Measurements from ENCODE around the gene ELAPOR2. TPM values are rescaled to one million over a fixed set of nuclear protein-coding genes. Genes with fewer than 3 reads are reported as not detected.
"Not testable (repeated sequence)": the region's sequence is repeated elsewhere in the genome, so short reads cannot be mapped to it uniquely, and the experiment has no call there.

ELAPOR2 gene
- total and polyA plus RNA-seq, 2 donors (not counting 1 experiment from before 2014, with no cell fraction given) = 7.0 to 8.3 TPM

DNA sequence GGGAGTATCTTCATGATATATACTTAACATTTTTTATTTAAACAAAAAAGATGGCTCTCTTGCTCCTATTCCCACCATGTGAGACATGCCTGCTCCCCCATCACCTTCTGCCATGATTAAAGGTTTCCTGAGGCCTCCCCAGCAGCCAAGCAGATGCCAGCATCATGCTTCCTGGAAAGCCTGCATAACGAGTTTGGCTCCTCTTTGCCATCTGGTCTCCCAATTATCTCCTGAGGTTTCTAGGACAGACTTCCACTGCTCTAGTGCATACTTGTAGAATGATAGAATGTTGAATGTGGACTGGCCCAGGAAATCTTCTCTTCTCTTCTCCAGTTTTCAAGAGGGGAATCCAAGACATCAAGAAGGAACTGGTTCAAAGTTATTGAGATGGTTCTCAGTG is 45.9 kb upstream of the ELAPOR2 start:
- H3K9me3 ChIP-seq (ENCODE audit: control extremely low read depth in 1 of 3, control insufficient read depth in 2 of 3, insufficient read depth in 1 of 3, low read length in 2 of 3) = no peaks in the 10 kb centered on the region
- Mint-ChIP-seq H3K4me1 (no peaks in the 10 kb centered on the region), H3K9me3 (ENCODE audit: insufficient read depth) (no peaks in the 10 kb centered on the region), H3K27me3 (peaks cover 33% of the 10 kb centered on the region), H3K4me3 (no peak overlapping the region), H3K27ac (no peak overlapping the region)
- DNase-seq (no peak), ATAC-seq (ENCODE audit: low read depth) (no peak)
- H3K27ac ChIP-seq (ENCODE audit: low read length in 2 of 2) = no peak overlapping the region
- TF ChIP-seq, protein P1, sequence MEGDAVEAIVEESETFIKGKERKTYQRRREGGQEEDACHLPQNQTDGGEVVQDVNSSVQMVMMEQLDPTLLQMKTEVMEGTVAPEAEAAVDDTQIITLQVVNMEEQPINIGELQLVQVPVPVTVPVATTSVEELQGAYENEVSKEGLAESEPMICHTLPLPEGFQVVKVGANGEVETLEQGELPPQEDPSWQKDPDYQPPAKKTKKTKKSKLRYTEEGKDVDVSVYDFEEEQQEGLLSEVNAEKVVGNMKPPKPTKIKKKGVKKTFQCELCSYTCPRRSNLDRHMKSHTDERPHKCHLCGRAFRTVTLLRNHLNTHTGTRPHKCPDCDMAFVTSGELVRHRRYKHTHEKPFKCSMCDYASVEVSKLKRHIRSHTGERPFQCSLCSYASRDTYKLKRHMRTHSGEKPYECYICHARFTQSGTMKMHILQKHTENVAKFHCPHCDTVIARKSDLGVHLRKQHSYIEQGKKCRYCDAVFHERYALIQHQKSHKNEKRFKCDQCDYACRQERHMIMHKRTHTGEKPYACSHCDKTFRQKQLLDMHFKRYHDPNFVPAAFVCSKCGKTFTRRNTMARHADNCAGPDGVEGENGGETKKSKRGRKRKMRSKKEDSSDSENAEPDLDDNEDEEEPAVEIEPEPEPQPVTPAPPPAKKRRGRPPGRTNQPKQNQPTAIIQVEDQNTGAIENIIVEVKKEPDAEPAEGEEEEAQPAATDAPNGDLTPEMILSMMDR (IDR thresholded peaks at IDR 0.05) = no peak
- TF ChIP-seq EZH2 (IDR thresholded peaks at IDR 0.05; ENCODE audit: borderline replicate concordance, insufficient read depth, low read depth, low read length, poor library complexity, severe bottlenecking) = no peak
- H2AFZ ChIP-seq (ENCODE audit: insufficient read depth, low read depth, low read length, poor library complexity, severe bottlenecking) = no peak overlapping the region
- H3K9ac ChIP-seq (ENCODE audit: low read length) = no peak overlapping the region
- WGBS (ENCODE audit: insufficient coverage) = no CpG with 5 or more reads among the region's 1 CpG
- H3K36me3 ChIP-seq (replicated peaks in 1 of 2; ENCODE audit: control extremely low read depth in 1 of 2, control insufficient read depth in 1 of 2, extremely low read depth in 1 of 2, insufficient read depth in 2 of 2, low read length in 1 of 2) = no peaks in the 10 kb centered on the region
- H3K79me2 ChIP-seq (ENCODE audit: control insufficient read depth, insufficient read depth, low read length) = no peaks in the 10 kb centered on the region
- H3K4me3 ChIP-seq (ENCODE audit: control extremely low read depth in 1 of 5, extremely low read depth in 1 of 5, insufficient read depth in 1 of 5, low read depth in 2 of 5, low read length in 4 of 5) = no peak overlapping the region
- H3K27me3 ChIP-seq (replicated peaks in 1 of 4; ENCODE audit: control extremely low read depth in 1 of 4, control insufficient read depth in 3 of 4, insufficient read depth in 4 of 4, low read length in 3 of 4) = peaks cover 0 to 5% (median 2%) of the 10 kb centered on the region in 4 experiments
- H3K4me2 ChIP-seq (replicated peaks; ENCODE audit: low read depth, low read length, poor library complexity, severe bottlenecking) = no peak overlapping the region
- intact Hi-C loops (cut with micrococcal nuclease) = no loop called here
- H3K4me1 ChIP-seq (ENCODE audit: control insufficient read depth in 2 of 2, insufficient read depth in 2 of 2, low read length in 2 of 2) = no peaks in the 10 kb centered on the region
- POLR2A ChIA-PET = interaction anchor here (0.6 kb wide), 1 partner anchor 85 kb away, joined by 4 read pairs; no protein-coding TSS in a partner anchor
- H4K20me1 ChIP-seq (ENCODE audit: control insufficient read depth, insufficient read depth, low read length, poor library complexity, severe bottlenecking) = no peaks in the 10 kb centered on the region
- CTCF ChIA-PET = no interaction called here

DNA sequence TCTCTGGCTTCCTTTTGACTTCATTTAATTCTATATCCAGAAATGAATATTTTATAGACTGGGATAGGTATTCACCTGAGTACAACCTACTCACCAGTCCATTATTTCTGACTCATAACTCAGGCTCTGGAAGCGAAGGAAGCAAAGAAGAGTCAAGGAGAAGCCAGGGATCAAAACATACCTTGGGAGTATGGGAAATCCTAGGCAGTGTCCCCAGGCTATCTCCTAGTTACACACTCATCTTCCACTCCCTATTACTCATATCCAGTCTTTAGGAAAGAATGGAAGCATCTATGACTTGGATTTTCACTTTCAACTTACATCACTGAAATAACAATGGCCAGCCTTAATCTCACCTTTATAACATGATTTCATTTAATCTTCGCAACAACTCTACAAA is 40.9 kb upstream of the ELAPOR2 start:
- Histone ChIP-seq H3K27me3 (replicated peaks in 1 of 4; ENCODE audit: control extremely low read depth in 1 of 4, control insufficient read depth in 3 of 4, insufficient read depth in 4 of 4, low read length in 3 of 4) (peaks cover 0 to 4% (median 2%) of the 10 kb centered on the region in 4 experiments), H3K79me2 (ENCODE audit: control insufficient read depth, insufficient read depth, low read length) (no peaks in the 10 kb centered on the region), H3K4me2 (replicated peaks; ENCODE audit: low read depth, low read length, poor library complexity, severe bottlenecking) (no peak overlapping the region), H4K20me1 (ENCODE audit: control insufficient read depth, insufficient read depth, low read length, poor library complexity, severe bottlenecking) (no peaks in the 10 kb centered on the region), H2AFZ (ENCODE audit: insufficient read depth, low read depth, low read length, poor library complexity, severe bottlenecking) (no peak overlapping the region), H3K9me3 (ENCODE audit: control extremely low read depth in 1 of 3, control insufficient read depth in 2 of 3, insufficient read depth in 1 of 3, low read length in 2 of 3) (no peaks in the 10 kb centered on the region), H3K9ac (ENCODE audit: low read length) (no peak overlapping the region), H3K27ac (ENCODE audit: low read length in 2 of 2) (no peak overlapping the region), H3K36me3 (replicated peaks in 1 of 2; ENCODE audit: control extremely low read depth in 1 of 2, control insufficient read depth in 1 of 2, extremely low read depth in 1 of 2, insufficient read depth in 2 of 2, low read length in 1 of 2) (no peaks in the 10 kb centered on the region), H3K4me1 (ENCODE audit: control insufficient read depth in 2 of 2, insufficient read depth in 2 of 2, low read length in 2 of 2) (no peaks in the 10 kb centered on the region), H3K4me3 (ENCODE audit: control extremely low read depth in 1 of 5, extremely low read depth in 1 of 5, insufficient read depth in 1 of 5, low read depth in 2 of 5, low read length in 4 of 5) (no peak overlapping the region)
- Mint-ChIP-seq H3K27me3 (peaks cover 13% of the 10 kb centered on the region), H3K4me1 (no peaks in the 10 kb centered on the region), H3K4me3 (no peak overlapping the region), H3K9me3 (ENCODE audit: insufficient read depth) (no peaks in the 10 kb centered on the region), H3K27ac (no peak overlapping the region)
- 100% methylated on average over 1 of the region's 2 CpGs for WGBS (ENCODE audit: insufficient coverage)
- TF ChIP-seq, protein P1 (IDR thresholded peaks at IDR 0.05) = no peak
- no peak for TF ChIP-seq EZH2 (IDR thresholded peaks at IDR 0.05; ENCODE audit: borderline replicate concordance, insufficient read depth, low read depth, low read length, poor library complexity, severe bottlenecking)
- DNase-seq (no peak), ATAC-seq (ENCODE audit: low read depth) (no peak)
- POLR2A ChIA-PET = no interaction called here
- intact Hi-C loops (cut with micrococcal nuclease) = no loop called here
- CTCF ChIA-PET = no interaction called here

DNA sequence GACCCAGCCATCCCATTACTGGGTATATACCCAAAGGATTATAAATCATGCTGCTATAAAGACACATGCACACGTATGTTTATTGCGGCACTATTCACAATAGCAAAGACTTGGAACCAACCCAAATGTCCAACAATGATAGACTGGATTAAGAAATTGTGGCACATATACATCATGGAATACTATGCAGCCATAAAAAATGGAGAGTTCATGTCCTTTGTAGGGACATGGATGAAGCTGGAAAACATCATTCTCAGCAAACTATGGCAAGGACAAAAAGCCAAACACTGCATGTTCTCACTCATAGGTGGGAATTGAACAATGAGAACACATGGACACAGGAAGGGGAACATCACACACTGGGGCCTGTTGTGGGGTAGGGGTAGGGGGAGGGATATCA is 37.9 kb upstream of the ELAPOR2 start:
- POLR2A ChIA-PET = not testable (repeated sequence)
- no CpG with 5 or more reads among the region's 2 CpGs for WGBS (ENCODE audit: insufficient coverage)

More for the DNA sequence above, 37.9 kb upstream of the ELAPOR2 start:
- H3K9me3 ChIP-seq (ENCODE audit: control extremely low read depth in 1 of 3, control insufficient read depth in 2 of 3, insufficient read depth in 1 of 3, low read length in 2 of 3); H3K79me2 ChIP-seq (ENCODE audit: control insufficient read depth, insufficient read depth, low read length); H3K4me2 ChIP-seq (replicated peaks; ENCODE audit: low read depth, low read length, poor library complexity, severe bottlenecking); H3K4me3 Mint-ChIP-seq; H3K4me1 Mint-ChIP-seq; ATAC-seq (ENCODE audit: low read depth); H3K27me3 ChIP-seq (replicated peaks in 1 of 4; ENCODE audit: control extremely low read depth in 1 of 4, control insufficient read depth in 3 of 4, insufficient read depth in 4 of 4, low read length in 3 of 4); H3K36me3 ChIP-seq (replicated peaks in 1 of 2; ENCODE audit: control extremely low read depth in 1 of 2, control insufficient read depth in 1 of 2, extremely low read depth in 1 of 2, insufficient read depth in 2 of 2, low read length in 1 of 2); CTCF ChIA-PET; H3K9me3 Mint-ChIP-seq (ENCODE audit: insufficient read depth); H3K27ac ChIP-seq (ENCODE audit: low read length in 2 of 2); H3K4me1 ChIP-seq (ENCODE audit: control insufficient read depth in 2 of 2, insufficient read depth in 2 of 2, low read length in 2 of 2); H3K4me3 ChIP-seq (ENCODE audit: control extremely low read depth in 1 of 5, extremely low read depth in 1 of 5, insufficient read depth in 1 of 5, low read depth in 2 of 5, low read length in 4 of 5); H2AFZ ChIP-seq (ENCODE audit: insufficient read depth, low read depth, low read length, poor library complexity, severe bottlenecking); H3K9ac ChIP-seq (ENCODE audit: low read length); intact Hi-C loops (cut with micrococcal nuclease); H4K20me1 ChIP-seq (ENCODE audit: control insufficient read depth, insufficient read depth, low read length, poor library complexity, severe bottlenecking); H3K27ac Mint-ChIP-seq; DNase-seq: not testable (repeated sequence)
- peaks cover 19% of the 10 kb centered on the region for H3K27me3 Mint-ChIP-seq
